ENCODE data around the gene CSF2RB. TPM values are rescaled to one million over a fixed set of nuclear protein-coding genes. Genes with fewer than 3 reads are reported as not detected.

CSF2RB gene
- total and polyA plus RNA-seq, 10 of the 15 experiments (the other 5 are each of a cell fraction or from before 2014, with no cell fraction given) = 0.82 to 12.5 (median 5.4) TPM

DNA sequence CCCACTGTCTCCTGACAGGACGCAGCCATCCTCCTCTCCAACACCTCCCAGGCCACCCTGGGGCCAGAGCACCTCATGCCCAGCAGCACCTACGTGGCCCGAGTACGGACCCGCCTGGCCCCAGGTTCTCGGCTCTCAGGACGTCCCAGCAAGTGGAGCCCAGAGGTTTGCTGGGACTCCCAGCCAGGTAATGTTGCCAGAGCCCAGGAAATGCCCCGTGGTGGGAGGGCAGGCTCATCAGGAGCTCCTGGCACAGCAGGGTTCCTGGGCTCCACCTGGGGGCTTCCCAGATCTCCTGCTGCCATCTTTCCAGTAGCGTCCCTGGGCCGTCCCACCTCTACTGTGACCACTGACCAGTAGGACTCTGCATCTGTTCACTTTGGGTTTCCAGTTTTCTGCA is 16.2 kb downstream of the CSF2RB start:
- intact Hi-C loops (cut with micrococcal nuclease; ENCODE audit: unreplicated experiment) (no loop called here), in situ Hi-C loops (cut with MboI) (no loop called here)
- Histone ChIP-seq H2AFZ (ENCODE audit: control insufficient read depth, low read depth, low read length) (no peak overlapping the region), H3K27me3 (replicated peaks in 1 of 2; ENCODE audit: control insufficient read depth in 2 of 2, insufficient read depth in 2 of 2, low read length in 1 of 2) (no peaks in the 10 kb centered on the region), H3K4me1 (ENCODE audit: control insufficient read depth, insufficient read depth, low read length) (no peaks in the 10 kb centered on the region), H4K20me1 (ENCODE audit: control insufficient read depth, insufficient read depth) (no peaks in the 10 kb centered on the region), H3K9me3 (replicated peaks; ENCODE audit: control insufficient read depth, insufficient read depth, low read length) (no peaks in the 10 kb centered on the region), H3K79me2 (ENCODE audit: control insufficient read depth, insufficient read depth, low read length) (no peaks in the 10 kb centered on the region), H3K27ac (ENCODE audit: control insufficient read depth, insufficient read depth) (no peak overlapping the region), H3K4me2 (ENCODE audit: control insufficient read depth, insufficient read depth) (no peak overlapping the region), H3K9ac (ENCODE audit: control insufficient read depth, insufficient read depth, low read length) (no peak overlapping the region), H3K36me3 (ENCODE audit: control insufficient read depth in 2 of 2, insufficient read depth in 2 of 2, low read length in 1 of 2) (peaks cover 0 to 13% of the 10 kb centered on the region in 2 experiments; a peak in 3 of 4 replicates), H3K4me3 (no peak overlapping the region)
- ChIA-PET SMC1A (ENCODE audit: uncharacterized antibody, unreplicated experiment) (interaction anchor here (1.1 kb wide), 1 partner anchor 10 kb away, joined by 3 read pairs; no protein-coding TSS in a partner anchor), POLR2A (no interaction called here), CTCF (no interaction called here), RAD21 (ENCODE audit: unreplicated experiment) (interaction anchor here (1.1 kb wide), 1 partner anchor 56 kb away, joined by 4 read pairs; no protein-coding TSS in a partner anchor)
- no peak for TF ChIP-seq EED (IDR thresholded peaks at IDR 0.05; ENCODE audit: low read depth)
- peak; percentile 55; the same call in 1 of the 2 replicates for TF ChIP-seq POLR2AphosphoS2 (IDR thresholded peaks at IDR 0.05; ENCODE audit: low read depth, low read length)
- BruUV-seq (replicated peaks) = no TSS peak
- DNase-seq (ENCODE audit: low read depth, low spot score) = no peak
- 94% methylated on average over 10 of the region's 10 CpGs for WGBS (ENCODE audit: insufficient coverage, insufficient replicate concordance, low lambda C conversion rate, missing lambda C conversion rate)
- ATAC-seq = no peak
- no peak for FAIRE-seq

- in situ Hi-C loops (cut with MboI) = no loop called here
- no peaks in the 10 kb centered on the region for H4K20me1 ChIP-seq (ENCODE audit: control insufficient read depth, insufficient read depth)
- TF ChIP-seq KAT2A (conservative IDR thresholded peaks at IDR 0.05; ENCODE audit: control insufficient read depth, low read depth, low read length) (no peak), SREBF1 (IDR thresholded peaks at IDR 0.05; ENCODE audit: low read length) (no peak), MEF2B (IDR thresholded peaks at IDR 0.05; ENCODE audit: partially characterized antibody, poor library complexity, severe bottlenecking) (no peak), KDM1A (IDR thresholded peaks at IDR 0.05; ENCODE audit: borderline replicate concordance) (no peak), JUNB (IDR thresholded peaks at IDR 0.05) (no peak), NBN (IDR thresholded peaks at IDR 0.05) (no peak), SRF (IDR thresholded peaks at IDR 0.05; ENCODE audit: low read depth in 2 of 2, low read length in 2 of 2) (no peak), PKNOX1 (IDR thresholded peaks at IDR 0.05) (no peak), MTA3 (IDR thresholded peaks at IDR 0.05; ENCODE audit: borderline replicate concordance, low read length) (no peak), ZNF24 (IDR thresholded peaks at IDR 0.05) (no peak)
- TF ChIP-seq, protein P1, sequence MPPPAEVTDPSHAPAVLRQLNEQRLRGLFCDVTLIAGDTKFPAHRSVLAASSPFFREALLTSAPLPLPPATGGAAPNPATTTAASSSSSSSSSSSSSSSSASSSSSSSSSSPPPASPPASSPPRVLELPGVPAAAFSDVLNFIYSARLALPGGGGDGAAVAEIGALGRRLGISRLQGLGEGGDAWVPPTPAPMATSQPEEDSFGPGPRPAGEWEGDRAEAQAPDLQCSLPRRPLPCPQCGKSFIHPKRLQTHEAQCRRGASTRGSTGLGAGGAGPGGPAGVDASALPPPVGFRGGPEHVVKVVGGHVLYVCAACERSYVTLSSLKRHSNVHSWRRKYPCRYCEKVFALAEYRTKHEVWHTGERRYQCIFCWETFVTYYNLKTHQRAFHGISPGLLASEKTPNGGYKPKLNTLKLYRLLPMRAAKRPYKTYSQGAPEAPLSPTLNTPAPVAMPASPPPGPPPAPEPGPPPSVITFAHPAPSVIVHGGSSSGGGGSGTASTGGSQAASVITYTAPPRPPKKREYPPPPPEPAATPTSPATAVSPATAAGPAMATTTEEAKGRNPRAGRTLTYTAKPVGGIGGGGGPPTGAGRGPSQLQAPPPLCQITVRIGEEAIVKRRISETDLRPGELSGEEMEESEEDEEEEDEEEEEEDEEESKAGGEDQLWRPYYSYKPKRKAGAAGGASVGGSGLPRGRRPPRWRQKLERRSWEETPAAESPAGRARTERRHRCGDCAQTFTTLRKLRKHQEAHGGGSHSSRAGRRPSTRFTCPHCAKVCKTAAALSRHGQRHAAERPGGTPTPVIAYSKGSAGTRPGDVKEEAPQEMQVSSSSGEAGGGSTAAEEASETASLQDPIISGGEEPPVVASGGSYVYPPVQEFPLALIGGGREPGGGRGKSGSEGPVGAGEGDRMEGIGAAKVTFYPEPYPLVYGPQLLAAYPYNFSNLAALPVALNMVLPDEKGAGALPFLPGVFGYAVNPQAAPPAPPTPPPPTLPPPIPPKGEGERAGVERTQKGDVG (CRISPR knock-in tag; IDR thresholded peaks at IDR 0.05) = no peak
Observed at GRCh38 chr22:36930041-36930935, 16.9 kb downstream of the CSF2RB start.

More at GRCh38 chr22:36930041-36930935, 16.9 kb downstream of the CSF2RB start:
- no peak for ATAC-seq
- Histone ChIP-seq H2AFZ (ENCODE audit: control insufficient read depth, low read depth, low read length) (no peak overlapping the region), H3K27ac (ENCODE audit: control insufficient read depth, insufficient read depth) (no peak overlapping the region), H3K4me2 (ENCODE audit: control insufficient read depth, insufficient read depth) (no peak overlapping the region), H3K9ac (ENCODE audit: control insufficient read depth, insufficient read depth, low read length) (no peak overlapping the region), H3K9me3 (replicated peaks; ENCODE audit: control insufficient read depth, insufficient read depth, low read length) (no peaks in the 10 kb centered on the region), H3K79me2 (ENCODE audit: control insufficient read depth, insufficient read depth, low read length) (no peaks in the 10 kb centered on the region), H3K36me3 (ENCODE audit: control insufficient read depth in 2 of 2, insufficient read depth in 2 of 2, low read length in 1 of 2) (peaks cover 0 to 10% of the 10 kb centered on the region in 2 experiments; a peak in 3 of 4 replicates), H3K4me3 (no peak overlapping the region), H3K27me3 (replicated peaks in 1 of 2; ENCODE audit: control insufficient read depth in 2 of 2, insufficient read depth in 2 of 2, low read length in 1 of 2) (no peaks in the 10 kb centered on the region), H3K4me1 (ENCODE audit: control insufficient read depth, insufficient read depth, low read length) (no peaks in the 10 kb centered on the region)
- intact Hi-C loops (cut with micrococcal nuclease; ENCODE audit: unreplicated experiment) = no loop called here
- CTCF ChIA-PET = interaction anchor here (1.3 kb wide), 1 partner anchor 16 kb away, joined by 4 read pairs; no protein-coding TSS in a partner anchor
- RAD21 ChIA-PET (ENCODE audit: unreplicated experiment) = interaction anchor here (1.1 kb wide), 1 partner anchor 57 kb away, joined by 4 read pairs; no protein-coding TSS in a partner anchor
- no TSS peak for BruUV-seq (replicated peaks)
- SMC1A ChIA-PET (ENCODE audit: uncharacterized antibody, unreplicated experiment) = interaction anchor here (1.1 kb wide), 1 partner anchor 10 kb away, joined by 3 read pairs; no protein-coding TSS in a partner anchor
- no peak for FAIRE-seq
- 80% methylated on average over 19 of the region's 20 CpGs for WGBS (ENCODE audit: insufficient coverage, insufficient replicate concordance, low lambda C conversion rate, missing lambda C conversion rate)
- no peak for DNase-seq (ENCODE audit: low read depth, low spot score)
- POLR2A ChIA-PET = no interaction called here

All from GM12878 (cell line).